ENCODE data around the gene SLC16A9. TPM values are rescaled to one million over a fixed set of nuclear protein-coding genes. Genes with fewer than 3 reads are reported as not detected.
"Not testable (repeated sequence)": the region's sequence is repeated elsewhere in the genome, so short reads cannot be mapped to it uniquely, and the experiment has no call there.

SLC16A9 gene
- total and polyA plus RNA-seq, 10 donors: 2.1 to 58.9 (median 27.0) TPM

DNA sequence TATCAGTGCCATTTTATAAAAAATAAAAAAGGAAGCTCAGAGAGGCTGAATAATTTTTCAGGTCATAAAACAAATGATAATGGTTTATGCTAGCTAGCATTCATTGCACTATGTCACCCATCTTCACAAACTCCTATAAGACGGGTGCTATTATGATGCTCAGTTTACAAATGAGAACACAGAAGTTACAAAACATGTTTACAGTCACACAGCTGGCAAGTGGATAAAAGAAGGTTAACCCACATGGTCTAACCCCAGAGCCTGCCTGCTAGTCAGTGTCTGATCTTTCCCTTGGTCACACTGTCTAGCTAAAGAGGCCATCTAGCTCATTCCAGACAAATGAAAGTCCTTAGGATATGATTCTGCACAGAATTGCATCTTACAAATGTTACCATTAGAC lies 39.4 kb downstream of the SLC16A9 start:
- Histone ChIP-seq H3K27ac (no peak overlapping the region), H3K9me3 (peaks cover 0 to 13% (median 0%) of the 10 kb centered on the region in 8 donors), H3K4me1 (peaks cover 0 to 29% (median 0%) of the 10 kb centered on the region in 6 donors), H3K4me3 (no peak overlapping the region), H3K36me3 (peaks cover 0 to 5% (median 0%) of the 10 kb centered on the region in 6 donors), H3K27me3 (replicated peaks in 1 of 7) (no peaks in the 10 kb centered on the region)
- WGBS, 5 donors: 63 to 83% (median 73%) methylated on average over 1 of the region's 1 CpG
- intact Hi-C loops (cut with DNase I; ENCODE audit: low total_unique reads): no loop called here
- no peak for DNase-seq
- TF ChIP-seq POLR2AphosphoS5 (IDR thresholded peaks at IDR 0.05) (no peak), POLR2A (IDR thresholded peaks at IDR 0.05) (no peak)
- TF ChIP-seq, protein P1, sequence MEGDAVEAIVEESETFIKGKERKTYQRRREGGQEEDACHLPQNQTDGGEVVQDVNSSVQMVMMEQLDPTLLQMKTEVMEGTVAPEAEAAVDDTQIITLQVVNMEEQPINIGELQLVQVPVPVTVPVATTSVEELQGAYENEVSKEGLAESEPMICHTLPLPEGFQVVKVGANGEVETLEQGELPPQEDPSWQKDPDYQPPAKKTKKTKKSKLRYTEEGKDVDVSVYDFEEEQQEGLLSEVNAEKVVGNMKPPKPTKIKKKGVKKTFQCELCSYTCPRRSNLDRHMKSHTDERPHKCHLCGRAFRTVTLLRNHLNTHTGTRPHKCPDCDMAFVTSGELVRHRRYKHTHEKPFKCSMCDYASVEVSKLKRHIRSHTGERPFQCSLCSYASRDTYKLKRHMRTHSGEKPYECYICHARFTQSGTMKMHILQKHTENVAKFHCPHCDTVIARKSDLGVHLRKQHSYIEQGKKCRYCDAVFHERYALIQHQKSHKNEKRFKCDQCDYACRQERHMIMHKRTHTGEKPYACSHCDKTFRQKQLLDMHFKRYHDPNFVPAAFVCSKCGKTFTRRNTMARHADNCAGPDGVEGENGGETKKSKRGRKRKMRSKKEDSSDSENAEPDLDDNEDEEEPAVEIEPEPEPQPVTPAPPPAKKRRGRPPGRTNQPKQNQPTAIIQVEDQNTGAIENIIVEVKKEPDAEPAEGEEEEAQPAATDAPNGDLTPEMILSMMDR (IDR thresholded peaks at IDR 0.05 in 8 of 11, conservative IDR thresholded peaks at IDR 0.05 in 3 of 11): no peak

DNA sequence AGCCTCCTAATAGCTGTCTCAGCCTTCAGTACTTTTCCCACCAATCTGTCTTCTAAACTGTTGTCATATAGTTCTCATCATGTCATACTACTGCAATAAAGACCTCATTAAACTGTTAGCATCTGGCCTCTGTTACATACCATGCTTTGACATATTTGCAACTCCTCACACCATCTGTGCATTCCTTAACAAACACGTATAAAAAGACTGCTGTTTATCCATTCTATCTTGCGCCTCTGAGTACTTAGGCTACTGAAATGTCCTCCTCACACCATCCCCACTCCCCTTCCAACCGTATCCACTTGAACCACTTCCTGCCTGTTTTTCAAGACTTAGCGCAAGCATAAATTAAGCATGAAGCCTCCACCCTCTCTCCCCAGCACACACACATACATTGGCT lies 41.6 kb downstream of the SLC16A9 start:
- 59 to 69% (median 64%) methylated on average over 4 of the region's 4 CpGs for WGBS, 5 donors
- DNase-seq: no peak

DNA sequence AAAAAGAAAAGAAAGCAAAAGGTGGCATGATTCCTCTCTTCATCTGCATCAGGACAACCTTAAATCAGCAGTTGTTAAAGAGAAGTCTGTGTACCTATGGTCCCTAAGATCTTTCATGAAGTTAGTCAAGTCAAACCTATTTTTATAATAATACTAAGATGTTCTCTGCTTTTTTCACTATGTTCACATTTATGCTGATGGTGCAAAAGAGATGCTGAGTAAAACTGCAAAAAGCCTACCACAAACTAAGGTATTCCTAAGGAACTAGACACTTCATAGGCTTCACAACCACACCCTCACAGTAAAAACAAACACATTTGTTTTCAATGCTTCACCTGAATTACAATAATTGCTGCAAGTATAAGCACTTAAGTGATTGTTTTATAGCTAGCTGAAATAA lies 43.3 kb downstream of the SLC16A9 start:
- TF ChIP-seq POLR2AphosphoS5 (IDR thresholded peaks at IDR 0.05) (no peak), POLR2A (IDR thresholded peaks at IDR 0.05) (no peak)
- TF ChIP-seq, protein P1 (IDR thresholded peaks at IDR 0.05 in 8 of 11, conservative IDR thresholded peaks at IDR 0.05 in 3 of 11): no peak
- Histone ChIP-seq H3K36me3 (peaks cover 0 to 4% (median 0%) of the 10 kb centered on the region in 6 donors), H3K4me1 (peaks cover 0 to 13% (median 0%) of the 10 kb centered on the region in 6 donors), H3K4me3 (no peak overlapping the region), H3K27me3 (replicated peaks in 1 of 7) (no peaks in the 10 kb centered on the region), H3K27ac (no peak overlapping the region), H3K9me3 (peaks cover 0 to 14% (median 0%) of the 10 kb centered on the region in 8 donors)
- intact Hi-C loops (cut with DNase I; ENCODE audit: low total_unique reads): no loop called here
- DNase-seq: no peak

More for the DNA sequence above, 41.6 kb downstream of the SLC16A9 start:
- no peak overlapping the region for H3K4me3 ChIP-seq
- no peak overlapping the region for H3K27ac ChIP-seq
- intact Hi-C loops (cut with DNase I; ENCODE audit: low total_unique reads): no loop called here
- peaks cover 0 to 29% (median 0%) of the 10 kb centered on the region in 6 donors for H3K4me1 ChIP-seq
- TF ChIP-seq, protein P1 (IDR thresholded peaks at IDR 0.05 in 8 of 11, conservative IDR thresholded peaks at IDR 0.05 in 3 of 11): no peak
- TF ChIP-seq POLR2A (IDR thresholded peaks at IDR 0.05) (no peak), POLR2AphosphoS5 (IDR thresholded peaks at IDR 0.05) (no peak)
- H3K36me3 ChIP-seq: peaks cover 0 to 5% (median 0%) of the 10 kb centered on the region in 6 donors
- H3K27me3 ChIP-seq (replicated peaks in 1 of 7): no peaks in the 10 kb centered on the region
- peaks cover 0 to 13% (median 0%) of the 10 kb centered on the region in 8 donors for H3K9me3 ChIP-seq

DNA sequence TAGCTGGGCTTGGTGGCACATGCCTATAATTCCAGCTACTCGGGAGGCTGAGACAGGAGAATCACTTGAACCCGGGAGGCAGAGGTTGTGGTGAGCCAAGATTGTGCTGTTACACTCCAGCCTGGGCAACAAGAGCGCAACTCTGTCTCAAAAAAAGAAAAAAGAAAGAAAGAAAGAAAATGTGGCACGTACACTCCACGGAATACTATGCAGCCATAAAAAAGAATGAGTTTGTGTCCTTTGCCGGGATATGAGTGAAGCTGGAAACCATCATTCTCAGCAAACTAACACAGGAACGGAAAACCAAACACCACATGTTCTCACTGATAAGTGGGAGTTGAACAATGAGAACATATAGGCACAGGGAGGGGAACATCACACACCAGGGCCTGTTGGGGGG lies 46.4 kb downstream of the SLC16A9 start:
- H3K27ac ChIP-seq; H3K4me1 ChIP-seq; intact Hi-C loops (cut with DNase I; ENCODE audit: low total_unique reads); H3K36me3 ChIP-seq; DNase-seq; H3K4me3 ChIP-seq; H3K27me3 ChIP-seq (replicated peaks in 1 of 7): not testable (repeated sequence)
- peaks cover 0 to 14% (median 0%) of the 10 kb centered on the region in 8 donors for H3K9me3 ChIP-seq
- 94 to 98% (median 96%) methylated on average over 7 of the region's 7 CpGs for WGBS, 5 donors

DNA sequence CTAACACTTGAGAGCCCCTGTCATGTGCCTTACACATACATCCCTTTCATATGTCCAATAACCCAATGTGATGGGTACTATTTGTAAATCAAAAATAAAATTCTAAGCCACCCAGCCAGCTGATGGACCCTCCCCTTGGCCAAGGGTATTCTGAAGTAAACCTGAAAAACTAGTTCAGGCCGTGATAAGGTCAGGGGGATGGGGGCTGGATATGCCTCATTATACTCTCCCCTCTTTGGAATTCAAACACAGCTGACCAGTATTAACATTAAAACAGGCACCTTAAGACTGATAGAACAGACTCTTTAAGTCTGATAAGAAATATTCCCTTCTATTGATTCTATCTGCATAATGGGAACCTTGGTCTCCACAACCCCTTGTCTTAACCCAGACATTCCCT lies 51.9 kb downstream of the SLC16A9 start:
- DNase-seq: no peak
- no peak overlapping the region for H3K27ac ChIP-seq
- no peak overlapping the region for H3K4me3 ChIP-seq
- TF ChIP-seq POLR2A (IDR thresholded peaks at IDR 0.05) (no peak), POLR2AphosphoS5 (IDR thresholded peaks at IDR 0.05) (no peak)
- TF ChIP-seq, protein P1 (IDR thresholded peaks at IDR 0.05 in 8 of 11, conservative IDR thresholded peaks at IDR 0.05 in 3 of 11): no peak
- peaks cover 0 to under 1% (median 0%) of the 10 kb centered on the region in 8 donors for H3K9me3 ChIP-seq
- no peaks in the 10 kb centered on the region for H3K27me3 ChIP-seq (replicated peaks in 1 of 7)
- intact Hi-C loops (cut with DNase I; ENCODE audit: low total_unique reads): no loop called here
- WGBS, 5 donors: 89 to 100% (median 100%) methylated on average over 1 of the region's 1 CpG
- H3K36me3 ChIP-seq: no peaks in the 10 kb centered on the region
- peaks cover 0 to 13% (median 12%) of the 10 kb centered on the region in 6 donors for H3K4me1 ChIP-seq

All from spleen (tissue), 11 donors.